H1 (cell line): ENCODE results near the gene DDX31. TPM values are rescaled to one million over a fixed set of nuclear protein-coding genes. Genes with fewer than 3 reads are reported as not detected.

Source experiments
- CTCF ChIA-PET: fragments of 300-600 bp; sonication (Branson Sonifier 250); formaldehyde crosslinking; loops from one replicate; lab custom pipeline; 2021; ENCODE audit not compliant: partially characterized antibody; lab: Charles Lee
- POLR2A ChIA-PET: fragments of 300-600 bp; sonication (Branson Sonifier 250); formaldehyde crosslinking; loops from one replicate; lab custom pipeline; 2021; ENCODE audit warnings: inconsistent platforms; ENCODE audit not compliant: partially characterized antibody; lab: Charles Lee
- DNase-seq, 2 experiments: peaks; one replicate each; pipeline versions ENCODE4 v3.0.0 to v3.0.0-alpha.2; 2010 to 2022; ENCODE audit warnings: low spot score in 2 of 2, low read depth in 1 of 2, mixed read lengths in 1 of 2
- FAIRE-seq: peaks from 2 replicates; lab custom pipeline; 2011; peaks lifted over from hg19 to GRCh38; lab: Jason Lieb, UNC
- H2AFZ ChIP-seq: 2 replicates; pipeline ENCODE4 v1.8.1; 2012; ENCODE audit warnings: low read length, inconsistent platforms
- H2AK5ac ChIP-seq: 2 replicates; pipeline ENCODE4 v1.6.1; 2013; ENCODE audit warnings: low read depth, low read length
- H2BK120ac ChIP-seq: replicated peaks from 2 replicates; pipeline ENCODE3; 2013; ENCODE audit warnings: low read depth, low read length, inconsistent platforms
- H2BK12ac ChIP-seq: 2 replicates; pipeline ENCODE4 v1.6.1; 2013; ENCODE audit warnings: low read depth, low read length
- H2BK15ac ChIP-seq: 2 replicates; pipeline ENCODE4 v1.6.1; 2013; ENCODE audit warnings: low read length
- H2BK20ac ChIP-seq: 2 replicates; pipeline ENCODE4 v1.6.1; 2013; ENCODE audit warnings: low read length
- H2BK5ac ChIP-seq: 2 replicates; pipeline ENCODE4 v1.6.1; 2013; ENCODE audit warnings: low read depth, low read length
- H3K14ac ChIP-seq: 2 replicates; pipeline ENCODE4 v1.6.1; 2013; ENCODE audit warnings: inconsistent platforms; ENCODE audit not compliant: insufficient read length
- H3K18ac ChIP-seq: 2 replicates; pipeline ENCODE4 v1.6.1; 2013; ENCODE audit warnings: low read length; ENCODE audit errors: extremely low read depth
- H3K23ac ChIP-seq: 2 replicates; pipeline ENCODE4 v1.6.1; 2013; ENCODE audit warnings: inconsistent platforms; ENCODE audit not compliant: insufficient read length
- H3K23me2 ChIP-seq: 2 replicates; pipeline ENCODE4 v1.6.1; 2013; ENCODE audit warnings: low read depth, low read length
- H3K27ac ChIP-seq: 2 replicates; pipeline ENCODE4 v1.6.1; 2011; ENCODE audit warnings: low read depth, low read length, inconsistent platforms
- H3K27me3 ChIP-seq, 4 experiments: replicated peaks in 1 of 4; 1 replicate in 1 of 4; 2 replicates in 3 of 4; pipeline versions ENCODE4 v1.6.1 to v1.8.1; 2011 to 2013; ENCODE audit warnings: low read length in 3 of 4, mild to moderate bottlenecking in 3 of 4, inconsistent platforms in 2 of 4, mixed read lengths in 2 of 4, moderate library complexity in 1 of 4; ENCODE audit not compliant: control insufficient read depth in 3 of 4, insufficient read depth in 3 of 4; ENCODE audit errors: extremely low read depth in 1 of 4
- H3K36me3 ChIP-seq, 4 experiments: 2 replicates each; pipeline versions ENCODE4 v1.6.1 to v1.8.1; 2011 to 2013; ENCODE audit warnings: mild to moderate bottlenecking in 4 of 4, low read length in 3 of 4, moderate library complexity in 2 of 4, control low read depth in 1 of 4, inconsistent platforms in 1 of 4; ENCODE audit not compliant: insufficient read depth in 4 of 4, control insufficient read depth in 2 of 4
- H3K4ac ChIP-seq: replicated peaks from 2 replicates; pipeline ENCODE3; 2013; ENCODE audit warnings: low read length, low read depth, mixed read lengths, inconsistent platforms; ENCODE audit not compliant: insufficient read length
- H3K4me1 ChIP-seq, 4 experiments: replicated peaks in 1 of 4; 1 replicate in 1 of 4; 2 replicates in 3 of 4; pipeline versions ENCODE4 v1.6.1 to v1.8.1; 2011 to 2013; ENCODE audit warnings: low read length in 3 of 4, inconsistent platforms in 2 of 4, mixed read lengths in 1 of 4; ENCODE audit not compliant: insufficient read depth in 4 of 4, control insufficient read depth in 3 of 4
- H3K4me2 ChIP-seq, 2 experiments: 2 replicates each; pipeline versions ENCODE4 v1.6.1 to v1.8.1; 2011 to 2013; ENCODE audit warnings: low read depth in 2 of 2, low read length in 2 of 2, control low read depth in 1 of 2, inconsistent platforms in 1 of 2, mild to moderate bottlenecking in 1 of 2; ENCODE audit not compliant: insufficient read depth in 1 of 2
- H3K4me3 ChIP-seq, 4 experiments: fragments of 200-600, 300-600 bp in 1 of 4; sonication (generic), shearing (Covaris generic), sonication (Bioruptor Twin) in 1 of 4; 2 replicates each; pipeline versions ENCODE4 v1.5.1 to v1.8.1; 2011 to 2016; ENCODE audit warnings: low read length in 4 of 4, low read depth in 3 of 4, control low read depth in 2 of 4, inconsistent platforms in 2 of 4, mild to moderate bottlenecking in 2 of 4, mixed read lengths in 1 of 4, moderate library complexity in 1 of 4; ENCODE audit not compliant: insufficient read depth in 2 of 4; ENCODE audit errors: extremely low read depth in 1 of 4
- H3K56ac ChIP-seq: replicated peaks from 2 replicates; pipeline ENCODE3; 2013; ENCODE audit warnings: low read depth, mild to moderate bottlenecking, mixed read lengths, low read length, inconsistent platforms; ENCODE audit not compliant: insufficient read length
- H3K79me1 ChIP-seq: 2 replicates; pipeline ENCODE4 v1.6.1; 2013; ENCODE audit warnings: low read depth, low read length, control low read depth
- H3K79me2 ChIP-seq, 2 experiments: 2 replicates each; pipeline versions ENCODE4 v1.6.1 to v1.8.1; 2012 to 2013; ENCODE audit warnings: low read length in 2 of 2, mild to moderate bottlenecking in 2 of 2, inconsistent platforms in 1 of 2; ENCODE audit not compliant: insufficient read depth in 2 of 2, control insufficient read depth in 1 of 2
- H3K9ac ChIP-seq, 4 experiments: replicated peaks in 1 of 4; 1 replicate in 1 of 4; 2 replicates in 3 of 4; pipeline versions ENCODE4 v1.6.1 to v1.8.1; 2011 to 2013; ENCODE audit warnings: low read depth in 3 of 4, low read length in 3 of 4, control low read depth in 2 of 4, mild to moderate bottlenecking in 2 of 4, moderate library complexity in 2 of 4, inconsistent platforms in 1 of 4; ENCODE audit errors: extremely low read depth in 1 of 4
- H3K9me3 ChIP-seq, 2 experiments: 2 replicates each; pipeline versions ENCODE4 v1.6.1 to v1.8.1; 2012 to 2013; ENCODE audit warnings: mild to moderate bottlenecking in 2 of 2, moderate library complexity in 2 of 2, control low read depth in 1 of 2, inconsistent platforms in 1 of 2, low read depth in 1 of 2, low read length in 1 of 2, mixed read lengths in 1 of 2; ENCODE audit not compliant: insufficient read depth in 2 of 2
- H4K20me1 ChIP-seq, 2 experiments: replicated peaks in 1 of 2; 2 replicates each; pipeline versions ENCODE3 to v1.8.1; 2011 to 2013; ENCODE audit warnings: inconsistent platforms in 2 of 2, low read length in 2 of 2, mild to moderate bottlenecking in 1 of 2; ENCODE audit not compliant: insufficient read depth in 2 of 2, control insufficient read depth in 1 of 2
- H4K5ac ChIP-seq: 2 replicates; pipeline ENCODE4 v1.6.1; 2013; ENCODE audit warnings: low read length, low read depth, mixed read lengths, inconsistent platforms; ENCODE audit not compliant: insufficient read length
- H4K8ac ChIP-seq: 2 replicates; pipeline ENCODE4 v1.8.0; 2013; ENCODE audit warnings: mild to moderate bottlenecking, moderate library complexity, low read length, inconsistent platforms; ENCODE audit not compliant: insufficient read depth; ENCODE audit errors: extremely low read depth
- H4K91ac ChIP-seq: replicated peaks from 2 replicates; pipeline ENCODE3; 2013; ENCODE audit warnings: low read length, mixed read lengths, inconsistent platforms; ENCODE audit not compliant: insufficient read length
- BACH1 ChIP-seq: IDR thresholded peaks from 2 replicates; pipeline ENCODE4 v1.6.1; 2012; ENCODE audit warnings: low read length, improper control_type of control experiment
- BRCA1 ChIP-seq: IDR thresholded peaks from 2 replicates; pipeline ENCODE4 v1.6.1; 2012; ENCODE audit warnings: low read depth, low read length, improper control_type of control experiment
- CHD1 ChIP-seq: IDR thresholded peaks from 2 replicates; pipeline ENCODE4 v1.6.1; 2012; ENCODE audit warnings: low read depth, low read length, improper control_type of control experiment
- CTCF ChIP-seq, 3 experiments: IDR thresholded peaks; 1 replicate in 2 of 3; 2 replicates in 1 of 3; pipeline versions ENCODE4 v1.5.1 to v1.6.1; 2011; ENCODE audit warnings: low read length in 3 of 3, mild to moderate bottlenecking in 3 of 3, inconsistent platforms in 2 of 3, low read depth in 1 of 3, moderate library complexity in 1 of 3; ENCODE audit not compliant: insufficient read depth in 1 of 3; ENCODE audit errors: control extremely low read depth in 1 of 3
- HDAC2 ChIP-seq, 2 experiments: fragments of 300-600 bp in 1 of 2; sonication (generic) in 1 of 2; IDR thresholded peaks; 2 replicates each; pipeline ENCODE4 v1.6.1; 2011 to 2012; ENCODE audit warnings: low read depth in 2 of 2, low read length in 2 of 2, mild to moderate bottlenecking in 2 of 2, moderate library complexity in 2 of 2, borderline replicate concordance in 1 of 2, inconsistent platforms in 1 of 2
- JUN ChIP-seq: IDR thresholded peaks from 2 replicates; pipeline ENCODE4 v1.6.1; 2011; ENCODE audit warnings: low read depth, mild to moderate bottlenecking, improper control_type of control experiment, low read length
- KDM5A ChIP-seq: fragments of 200-600 bp; IDR thresholded peaks from 2 replicates; pipeline ENCODE4 v1.7.1; 2012; ENCODE audit warnings: mild to moderate bottlenecking, low read length, inconsistent platforms, mixed read lengths
- NRF1 ChIP-seq: IDR thresholded peaks from 2 replicates; pipeline ENCODE4 v1.6.1; 2011; ENCODE audit warnings: mild to moderate bottlenecking, low read depth, low read length, improper control_type of control experiment
- POLR2A ChIP-seq, 2 experiments: IDR thresholded peaks; 1 replicate in 1 of 2; 2 replicates in 1 of 2; pipeline ENCODE4 v1.6.1; 2011; ENCODE audit warnings: low read depth in 2 of 2, low read length in 2 of 2, mild to moderate bottlenecking in 2 of 2; ENCODE audit errors: control extremely low read depth in 1 of 2
- POLR2AphosphoS5 ChIP-seq: IDR thresholded peaks from 2 replicates; pipeline ENCODE4 v1.6.1; 2011; ENCODE audit warnings: low read depth, low read length
- SRF ChIP-seq: IDR thresholded peaks from 2 replicates; pipeline ENCODE4 v1.6.1; 2011; ENCODE audit warnings: mild to moderate bottlenecking, low read depth, low read length, moderate library complexity
- WGBS, 2 experiments: shearing (Covaris generic) in 1 of 2; methylation state at CpG; one replicate each; pipeline versions ENCODE4 v1.1.6 to v1.1.7; 2013 to 2015; ENCODE audit warnings: low lambda C conversion rate in 2 of 2, mixed read lengths in 2 of 2, inconsistent platforms in 1 of 2, low coverage in 1 of 2, missing lambda C conversion rate in 1 of 2; ENCODE audit not compliant: insufficient replicate concordance in 2 of 2, insufficient coverage in 1 of 2, insufficient read length in 1 of 2; ENCODE audit errors: extremely low coverage in 1 of 2, missing lambda C conversion rate in 1 of 2; 5-methylcytosine and 5-hydroxymethylcytosine counted together
- polyA plus RNA-seq, 7 experiments: library from polyadenylated mRNA; depleted of rRNA in 3 of 7; stranded (reverse) in 5 of 7; unstranded in 2 of 7; fragments of >200 nt in 5 of 7; fragments of 200-250 nt in 2 of 7; gene quantifications; 1 replicate in 5 of 7; 2 replicates in 1 of 7; 4 replicates in 1 of 7; pipeline versions ENCODE4 v1.2.1 to v1.2.3, GENCODE V29; 2011 to 2013; ENCODE audit warnings: missing spikeins in 2 of 7, mixed read lengths in 2 of 7
- total RNA-seq: library from RNA; stranded (reverse); fragmentation: NEBNext Ultra II Directional; extraction: Animal tissue kit (Norgen Biotek cat#: 25700); gene quantifications from 2 replicates; pipeline ENCODE4 v1.2.1, GENCODE V29; 2021

Gene DDX31
- total and polyA plus RNA-seq, 2 of the 8 experiments (the other 6 are each of a cell fraction or from before 2014, with no cell fraction given), result 9.5 to 23.7 TPM

- ChIA-PET CTCF (interaction anchor here (0.9 to 1.9 kb wide), 2 partner anchors 11 to 131 kb away, joined by 3 to 6 read pairs; no protein-coding TSS in a partner anchor), POLR2A (no interaction called here)
- H3K9ac ChIP-seq, result no peak overlapping the region
- H3K56ac ChIP-seq, result no peak overlapping the region
- no peak overlapping the region for H4K8ac ChIP-seq
- H3K4me1 ChIP-seq, result peaks cover 0 to 7% (median 5%) of the 10 kb centered on the region in 4 experiments; a peak in 5 of 7 replicates
- H3K23ac ChIP-seq, result no peak overlapping the region
- TF ChIP-seq BACH1 (no peak), SRF (no peak), CTCF (IDR thresholded peaks at IDR 0.05; ENCODE audit: control extremely low read depth in 1 of 3, insufficient read depth in 1 of 3, low read depth in 1 of 3, low read length in 3 of 3) (no peak), CHD1 (no peak), NRF1 (no peak), POLR2AphosphoS5 (no peak), HDAC2 (IDR thresholded peaks at IDR 0.05; ENCODE audit: borderline replicate concordance in 1 of 2, low read depth in 2 of 2, low read length in 2 of 2) (no peak), KDM5A (no peak), POLR2A (IDR thresholded peaks at IDR 0.05; ENCODE audit: control extremely low read depth in 1 of 2, low read depth in 2 of 2, low read length in 2 of 2) (no peak), BRCA1 (no peak), JUN (no peak)
- no peak overlapping the region for H3K4me3 ChIP-seq
- WGBS, 2 experiments, result 89% methylated on average over 4 of the region's 4 CpGs; no CpG with 5 or more reads in 1 of the 2 experiments
- H2AFZ ChIP-seq, result no peak overlapping the region
- no peak overlapping the region for H4K5ac ChIP-seq
- no peak overlapping the region for H2AK5ac ChIP-seq
- FAIRE-seq, result no peak
- no peaks in the 10 kb centered on the region for H3K79me2 ChIP-seq
- H4K91ac ChIP-seq, result peak overlapping the region; percentile 13
- no peak overlapping the region for H3K14ac ChIP-seq
- no peak overlapping the region for H3K4ac ChIP-seq
- 0 out of 2 replicates have a peak overlapping the region, but pooled peaks have one; percentile 77 for H2BK15ac ChIP-seq
- no peak overlapping the region for H2BK5ac ChIP-seq
- H3K23me2 ChIP-seq, result peaks cover 4% of the 10 kb centered on the region; the same call in 1 of the 2 replicates
- no peaks in the 10 kb centered on the region for H3K79me1 ChIP-seq
- no peaks in the 10 kb centered on the region for H3K9me3 ChIP-seq
- H3K18ac ChIP-seq, result no peak overlapping the region
- DNase-seq, result no peak
- H3K27me3 ChIP-seq, result no peaks in the 10 kb centered on the region; a peak in 1 of 7 replicates
- no peaks in the 10 kb centered on the region for H4K20me1 ChIP-seq
- H3K27ac ChIP-seq, result no peak overlapping the region
- H2BK20ac ChIP-seq, result no peak overlapping the region
- no peak overlapping the region for H2BK120ac ChIP-seq
- H3K36me3 ChIP-seq, result no peaks in the 10 kb centered on the region
- H3K4me2 ChIP-seq, result no peak overlapping the region
- no peak overlapping the region for H2BK12ac ChIP-seq
Observed at GRCh38 chr9:132543251-132543650, 126.5 kb downstream of the DDX31 start.
